Mesodermal cell (in vitro differentiated cells): ENCODE measurements around the gene CELA3B.

Source experiments
- H3K27ac ChIP-seq: 2 replicates; pipeline ENCODE4 v1.7.0; 2013; ENCODE audit warnings: mild to moderate bottlenecking, low read depth, low read length, moderate library complexity; ENCODE audit not compliant: severe bottlenecking
- H3K36me3 ChIP-seq: 2 replicates; pipeline ENCODE4 v1.7.1; 2013; ENCODE audit warnings: mild to moderate bottlenecking, low read length, moderate library complexity; ENCODE audit not compliant: control insufficient read depth, insufficient read depth
- H3K4me1 ChIP-seq: one replicate; pipeline ENCODE4 v1.7.1; 2013; ENCODE audit warnings: mild to moderate bottlenecking, low read length; ENCODE audit not compliant: insufficient read depth, control insufficient read depth, poor library complexity, severe bottlenecking
- H3K4me3 ChIP-seq: 2 replicates; pipeline ENCODE4 v1.7.0; 2013; ENCODE audit warnings: low read length, control low read depth, mild to moderate bottlenecking; ENCODE audit not compliant: insufficient read depth, poor library complexity, severe bottlenecking; ENCODE audit errors: extremely low read depth
- H3K9me3 ChIP-seq: 2 replicates; pipeline ENCODE4 v1.7.1; 2013; ENCODE audit warnings: mild to moderate bottlenecking, low read length, moderate library complexity; ENCODE audit not compliant: control insufficient read depth
- WGBS, 2 experiments: methylation state at CpG; one replicate each; pipeline ENCODE4 v1.1.5; 2013; ENCODE audit warnings: missing lambda C conversion rate in 2 of 2; ENCODE audit not compliant: insufficient coverage in 2 of 2; 5-methylcytosine and 5-hydroxymethylcytosine counted together

The CELA3B gene

DNA sequence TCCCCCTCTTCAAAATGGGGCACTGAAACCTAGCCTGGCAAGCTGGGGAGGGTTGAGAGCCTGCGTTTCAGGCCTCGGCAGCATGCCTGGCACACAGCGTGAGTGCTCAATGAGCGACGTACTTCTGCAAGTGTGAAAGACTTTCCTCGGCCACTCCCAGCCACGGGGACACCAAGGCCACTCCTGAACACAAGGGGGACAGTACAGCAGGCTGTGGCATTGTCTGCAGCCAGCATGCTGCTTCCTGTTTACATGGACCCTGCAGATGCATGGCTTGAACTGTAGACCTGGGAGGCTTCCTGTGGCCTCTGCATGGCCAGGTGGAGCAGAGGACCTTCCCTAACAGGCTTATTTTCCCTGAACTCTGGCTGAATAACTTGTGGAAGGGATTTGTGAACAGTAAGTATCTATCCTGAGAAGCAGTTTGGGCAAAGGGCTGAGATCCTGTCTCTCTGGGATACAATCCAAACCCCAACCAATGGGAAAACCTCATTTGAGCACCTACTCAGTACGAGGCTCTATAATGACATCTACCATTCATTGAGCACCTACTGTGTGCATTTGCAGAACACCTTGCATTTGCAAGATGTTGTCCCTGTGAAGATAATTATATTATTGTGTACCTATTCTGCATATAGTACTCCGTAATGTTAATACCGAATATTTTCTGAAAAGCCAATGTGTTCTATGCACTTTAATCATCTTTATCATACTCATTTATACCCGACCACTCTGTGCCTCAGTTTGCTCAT lies 29.8 kb upstream of the CELA3B start:
- Histone ChIP-seq H3K9me3 (no peaks in the 10 kb centered on the region), H3K36me3 (no peaks in the 10 kb centered on the region), H3K27ac (peak overlapping the region; percentile 10), H3K4me1 (peaks cover 31% of the 10 kb centered on the region), H3K4me3 (no peak overlapping the region)
- 68 to 76% methylated on average over 7 to 8 of the region's 11 CpGs for WGBS, 2 experiments

DNA sequence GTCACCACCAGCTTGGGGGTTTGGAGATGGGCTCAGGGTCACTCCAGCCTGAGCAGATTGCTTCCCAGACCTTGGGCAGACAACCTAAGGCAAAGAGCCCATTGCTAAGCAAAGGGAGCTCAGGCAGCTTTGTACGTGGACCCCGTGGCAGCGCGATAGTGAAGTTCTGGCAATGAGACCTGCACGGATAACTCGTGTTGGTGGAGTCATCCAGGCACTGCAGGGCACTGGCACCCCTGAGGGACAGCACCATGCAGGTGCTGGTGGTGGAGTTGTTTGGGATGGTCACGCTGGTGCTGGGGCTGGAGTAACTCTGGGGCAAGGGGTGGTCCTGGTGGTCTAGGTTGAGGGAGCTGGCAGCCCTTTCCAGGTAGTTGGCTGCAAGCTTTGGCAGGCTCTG lies 26.1 kb upstream of the CELA3B start:
- Histone ChIP-seq H3K36me3 (no peaks in the 10 kb centered on the region), H3K9me3 (no peaks in the 10 kb centered on the region), H3K4me3 (no peak overlapping the region), H3K27ac (no peak overlapping the region), H3K4me1 (peaks cover 12% of the 10 kb centered on the region)
- WGBS, 2 experiments, result 95 to 98% methylated on average over 6 of the region's 7 CpGs

DNA sequence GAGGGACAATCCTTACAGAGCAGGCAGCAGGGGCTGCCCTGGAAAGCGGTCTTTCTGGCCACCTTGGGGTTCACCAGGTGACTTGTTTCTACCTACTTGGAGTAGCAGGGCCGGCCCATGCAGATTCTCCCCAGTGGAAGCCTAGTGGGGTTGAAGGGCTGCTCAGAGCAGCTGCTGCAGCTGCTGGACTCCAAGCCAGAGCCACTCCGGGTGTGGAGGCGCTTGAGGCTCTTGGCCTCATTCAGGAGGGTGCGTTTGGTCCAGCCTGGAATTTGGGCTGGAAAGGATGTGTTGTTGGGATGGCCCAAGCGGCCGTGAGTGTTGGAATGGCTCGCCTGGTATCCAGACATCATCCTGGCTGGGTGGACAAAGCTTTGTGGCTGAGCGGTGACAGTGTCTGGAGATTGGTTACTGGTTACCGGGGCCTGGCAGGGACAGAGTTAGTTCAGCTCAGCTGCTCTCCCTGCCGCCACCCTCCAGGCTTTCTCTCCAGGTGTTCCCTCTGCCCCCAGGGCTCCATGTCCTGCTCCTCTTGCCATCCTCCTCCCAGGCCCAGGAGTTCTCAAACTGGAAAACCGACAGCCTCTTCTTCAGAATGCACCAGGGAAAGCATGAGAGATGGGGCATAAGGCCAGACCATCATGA lies 25.5 kb upstream of the CELA3B start:
- no peaks in the 10 kb centered on the region for H3K9me3 ChIP-seq
- peaks cover 18% of the 10 kb centered on the region for H3K4me1 ChIP-seq
- 93 to 98% methylated on average over 10 to 11 of the region's 12 CpGs for WGBS, 2 experiments
- H3K36me3 ChIP-seq, result no peaks in the 10 kb centered on the region
- H3K27ac ChIP-seq, result no peak overlapping the region
- no peak overlapping the region for H3K4me3 ChIP-seq

DNA sequence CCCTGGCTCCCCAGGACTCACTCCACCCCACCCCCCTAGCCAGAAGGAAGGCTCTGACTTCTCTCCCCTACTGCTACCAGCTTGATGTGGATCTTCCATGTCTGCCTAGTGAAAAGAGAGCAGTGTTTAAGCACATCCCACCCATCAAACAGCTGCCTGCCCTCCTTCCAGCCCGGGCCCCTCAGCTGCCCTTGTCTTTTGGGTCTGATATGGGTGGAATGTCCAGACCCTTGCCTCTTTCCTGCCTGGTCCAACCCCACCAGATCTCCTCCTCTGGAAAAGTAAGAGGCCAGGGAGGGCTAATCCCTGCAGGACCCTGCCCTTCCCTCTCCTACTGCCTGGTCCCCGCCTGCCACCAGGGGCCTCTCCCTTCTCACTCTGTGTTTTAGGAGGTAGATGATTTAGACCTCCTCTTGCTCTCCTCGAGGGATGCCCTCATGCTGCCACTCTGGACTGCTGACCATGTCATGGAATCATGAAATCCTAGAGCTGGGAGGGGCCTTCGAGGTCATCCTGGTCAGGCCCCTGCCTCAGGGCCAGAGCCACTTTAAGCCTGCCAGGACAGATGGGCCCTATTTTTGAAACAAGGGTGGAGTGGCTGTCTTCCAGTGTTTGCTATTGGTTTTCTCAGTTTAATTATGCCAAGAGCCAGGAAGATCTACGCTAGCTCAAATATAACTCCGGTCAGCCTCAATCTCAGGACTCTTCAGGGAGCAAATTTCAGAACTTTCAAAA lies 23.9 kb upstream of the CELA3B start:
- no peaks in the 10 kb centered on the region for H3K36me3 ChIP-seq
- peaks cover 25% of the 10 kb centered on the region for H3K4me1 ChIP-seq
- H3K9me3 ChIP-seq, result no peaks in the 10 kb centered on the region
- WGBS, 2 experiments, result 94 to 100% methylated on average over 3 of the region's 6 CpGs
- no peak overlapping the region for H3K4me3 ChIP-seq
- no peak overlapping the region for H3K27ac ChIP-seq

DNA sequence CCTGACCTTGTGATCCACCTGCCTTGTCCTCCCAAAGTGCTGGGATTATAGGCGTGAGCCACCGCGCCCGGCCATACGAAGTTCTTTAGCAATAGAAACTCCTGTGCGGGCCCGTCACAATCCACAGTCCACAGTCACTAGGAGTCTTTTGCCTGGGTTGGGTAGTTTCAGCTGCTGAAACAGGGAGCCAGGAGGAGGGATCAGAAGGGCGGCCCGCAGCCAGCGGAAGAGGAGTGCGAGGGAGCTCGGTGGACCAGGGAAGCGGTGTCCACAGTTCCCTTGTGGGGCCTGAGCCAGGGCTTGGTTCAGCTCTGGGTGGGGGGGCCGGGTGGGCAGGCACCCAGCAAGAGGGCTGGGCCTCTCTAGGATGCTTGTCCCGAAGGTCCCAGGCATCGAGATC lies 21.8 kb upstream of the CELA3B start:
- Histone ChIP-seq H3K9me3 (no peaks in the 10 kb centered on the region), H3K36me3 (no peaks in the 10 kb centered on the region), H3K4me3 (no peak overlapping the region), H3K27ac (no peak overlapping the region), H3K4me1 (peaks cover 28% of the 10 kb centered on the region)
- 93 to 95% methylated on average over 16 of the region's 16 CpGs for WGBS, 2 experiments

DNA sequence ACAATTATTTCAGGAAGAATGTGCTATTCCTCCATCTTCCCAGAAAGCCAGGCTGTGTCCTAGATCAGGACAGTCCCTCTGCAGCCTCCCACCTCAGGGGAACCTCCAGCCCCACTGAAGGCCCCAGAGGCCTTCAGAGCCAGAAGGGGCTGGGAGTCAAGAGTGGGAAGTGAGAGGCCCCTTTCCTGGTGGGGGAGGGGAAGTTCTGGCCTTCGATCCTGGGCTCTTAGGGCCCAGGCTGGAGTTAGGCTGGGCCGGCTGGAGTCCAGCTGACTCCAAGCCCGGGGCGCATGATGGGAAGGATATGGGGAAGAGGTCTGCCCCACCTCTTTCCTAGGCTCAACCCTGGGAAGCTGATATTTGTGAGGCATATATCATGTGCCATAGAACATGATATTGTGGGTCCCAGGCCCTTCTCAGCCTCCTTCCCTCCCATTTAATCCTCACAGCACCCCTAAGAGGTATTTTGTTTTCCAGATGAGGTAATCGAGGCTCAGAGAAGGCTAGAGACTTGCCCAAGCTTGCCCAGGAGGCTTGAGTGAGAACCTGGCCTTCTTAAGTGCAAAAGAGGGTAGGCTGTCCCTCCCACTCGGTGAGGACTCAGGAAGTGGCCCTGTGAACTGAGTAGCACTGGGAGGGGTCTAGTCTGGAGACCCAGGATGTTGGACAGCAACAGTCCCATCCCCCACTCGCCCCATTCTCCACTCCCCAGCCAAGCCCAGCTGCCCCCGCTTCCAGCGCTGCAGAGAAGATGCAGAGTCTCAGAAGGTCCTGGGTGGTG lies 21.1 kb upstream of the CELA3B start:
- Histone ChIP-seq H3K4me3 (no peak overlapping the region), H3K27ac (peak overlapping the region; percentile 57), H3K4me1 (peaks cover 28% of the 10 kb centered on the region), H3K9me3 (no peaks in the 10 kb centered on the region), H3K36me3 (no peaks in the 10 kb centered on the region)
- WGBS, 2 experiments, result 49 to 69% methylated on average over 5 to 7 of the region's 9 CpGs

DNA sequence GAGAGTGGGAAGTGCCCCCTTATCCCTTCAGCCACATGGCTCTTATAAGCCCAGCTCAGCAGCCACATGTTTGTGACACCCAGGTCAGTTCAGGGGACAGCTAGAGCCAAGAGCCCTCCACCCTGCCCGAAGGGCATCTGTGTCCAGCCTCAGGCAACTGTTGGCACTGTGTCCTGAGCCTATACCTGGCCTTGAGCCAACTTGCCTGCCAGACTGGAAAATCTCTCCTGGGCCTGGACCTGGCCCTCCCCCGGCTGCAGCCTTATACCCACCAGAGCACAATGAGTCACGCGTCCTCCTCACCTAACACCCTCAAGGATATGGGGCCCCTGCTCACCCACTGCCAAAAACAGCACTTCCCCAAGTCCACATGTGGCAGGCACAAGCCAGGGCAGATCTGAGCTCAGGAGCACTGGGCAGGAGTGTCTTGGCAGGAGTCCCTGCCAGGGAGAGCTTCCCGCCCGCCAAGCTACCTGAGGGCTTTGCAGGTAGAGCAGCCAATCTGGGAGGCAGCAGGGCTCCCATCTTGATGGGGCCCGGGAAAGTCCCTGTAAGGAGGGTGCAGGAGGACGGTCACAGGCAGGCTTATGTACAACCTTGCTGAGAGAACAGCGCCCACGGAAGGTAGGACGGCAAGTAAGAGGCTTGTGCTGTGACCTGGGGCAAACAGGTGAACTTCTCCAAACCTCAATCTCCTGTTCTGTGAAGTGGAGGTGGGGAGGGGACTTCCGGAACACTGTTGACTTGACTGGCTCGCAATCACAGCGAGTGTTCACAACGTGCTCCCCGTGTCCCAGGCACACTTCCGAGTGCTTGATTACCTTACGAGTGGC lies 19.9 kb upstream of the CELA3B start:
- WGBS, 2 experiments, result 90 to 92% methylated on average over 11 to 16 of the region's 18 CpGs
- Histone ChIP-seq H3K27ac (no peak overlapping the region), H3K36me3 (no peaks in the 10 kb centered on the region), H3K9me3 (no peaks in the 10 kb centered on the region), H3K4me3 (no peak overlapping the region), H3K4me1 (peaks cover 28% of the 10 kb centered on the region)

DNA sequence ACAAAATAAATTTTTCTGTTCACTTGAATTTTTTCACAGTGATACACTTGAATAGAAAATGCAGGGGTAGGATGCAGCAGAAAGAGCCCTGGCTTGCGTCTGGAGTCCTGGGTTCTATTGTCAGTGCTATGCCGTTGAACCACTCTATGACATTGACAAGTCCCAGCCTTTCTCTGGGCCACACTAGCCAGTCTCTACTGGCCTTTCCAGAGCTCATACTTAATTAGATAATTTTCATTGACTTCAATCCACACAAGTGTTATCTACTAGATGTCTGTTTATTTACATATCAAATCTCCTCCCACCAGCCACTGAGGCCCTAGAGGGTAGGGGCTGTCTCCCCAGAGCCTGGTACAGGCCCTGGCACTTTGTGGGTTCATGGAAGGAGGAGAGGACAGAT lies 15.5 kb upstream of the CELA3B start:
- H3K27ac ChIP-seq, result no peak overlapping the region
- H3K4me3 ChIP-seq, result no peak overlapping the region
- no peaks in the 10 kb centered on the region for H3K36me3 ChIP-seq
- whole genome bisulfite sequencing, 2 experiments, result 79 to 90% methylated on average over 2 of the region's 2 CpGs
- peaks cover 15% of the 10 kb centered on the region for H3K4me1 ChIP-seq
- H3K9me3 ChIP-seq, result no peaks in the 10 kb centered on the region

DNA sequence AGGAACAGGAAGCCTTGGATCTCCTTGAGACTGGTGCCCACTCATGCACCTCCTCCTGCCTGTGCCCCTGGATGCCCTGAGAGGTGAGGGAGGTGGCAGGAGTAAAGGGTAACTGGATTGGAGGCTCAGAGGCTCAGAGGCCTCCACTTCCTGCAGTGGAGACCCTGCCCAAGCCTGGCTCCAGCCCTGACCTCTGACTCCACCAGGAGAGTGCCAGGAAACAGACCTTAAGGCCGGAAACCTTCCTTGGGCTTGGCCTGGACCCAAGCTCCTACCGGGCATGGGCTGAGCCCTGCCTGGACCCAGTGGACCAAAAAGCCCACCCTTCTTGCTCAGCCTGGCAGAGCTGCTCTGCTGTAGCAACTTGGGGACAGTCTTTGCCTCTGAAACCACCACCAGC lies 15.0 kb upstream of the CELA3B start:
- Histone ChIP-seq H3K9me3 (no peaks in the 10 kb centered on the region), H3K27ac (no peak overlapping the region), H3K36me3 (no peaks in the 10 kb centered on the region), H3K4me3 (no peak overlapping the region), H3K4me1 (peaks cover 12% of the 10 kb centered on the region)
- WGBS, 2 experiments, result 93 to 95% methylated on average over 2 of the region's 2 CpGs
